K562 (cell line): ENCODE data around the gene BRWD1. TPM values are rescaled to one million over a fixed set of nuclear protein-coding genes. Genes with fewer than 3 reads are reported as not detected.

ENCODE experiments used
- CHCHD3 ChIP-seq: fragments of 250-450 bp; sonication (Bioruptor Pico); IDR thresholded peaks from 2 replicates; pipeline ENCODE4 v2.1.2; 2022; ENCODE audit warnings: mild to moderate bottlenecking
- E4F1 ChIP-seq: fragments of 250-450 bp; sonication (Bioruptor Pico); IDR thresholded peaks from 2 replicates; pipeline ENCODE4 v1.5.0; 2021; ENCODE audit warnings: mild to moderate bottlenecking, borderline replicate concordance
- ETV5 ChIP-seq: sonication (generic); formaldehyde crosslinking; IDR thresholded peaks from 2 replicates; pipeline ENCODE4 v1.4.0; 2020; ENCODE audit warnings: low read depth, mild to moderate bottlenecking, missing genetic modification reagents
- HES1 ChIP-seq: fragments of 450-650 bp; IDR thresholded peaks from 2 replicates; pipeline ENCODE4 v1.6.1; 2016; ENCODE audit warnings: low read depth, mild to moderate bottlenecking, moderate library complexity
- LARP7 ChIP-seq: fragments of 450-650 bp; IDR thresholded peaks from 2 replicates; pipeline ENCODE4 v1.6.1; 2016
- MAFK ChIP-seq: IDR thresholded peaks from 2 replicates; pipeline ENCODE4 v1.6.1; 2011; ENCODE audit warnings: low read length, improper control_type of control experiment
- PHF8 ChIP-seq: fragments of 200-600 bp; sonication (generic); IDR thresholded peaks from 2 replicates; pipeline ENCODE4 v1.6.1; 2012; ENCODE audit warnings: mixed run types, mild to moderate bottlenecking, inconsistent platforms, low read length, moderate library complexity, borderline replicate concordance
- RUNX1 ChIP-seq: sonication (generic); IDR thresholded peaks from 2 replicates; pipeline ENCODE4 v1.6.1; 2016; ENCODE audit warnings: antibody characterized with exemption, low read depth
- SMARCC2 ChIP-seq: fragments of 450-650 bp; IDR thresholded peaks from 2 replicates; pipeline ENCODE4 v1.6.1; 2017; ENCODE audit warnings: antibody characterized with exemption, moderate library complexity, mild to moderate bottlenecking, low read depth
- THRAP3 ChIP-seq: fragments of 450-650 bp; IDR thresholded peaks from 2 replicates; pipeline ENCODE4 v1.6.1; 2016; ENCODE audit warnings: mild to moderate bottlenecking, inconsistent platforms, borderline replicate concordance
- ZNF280A ChIP-seq: fragments of 450-650 bp; IDR thresholded peaks from 2 replicates; pipeline ENCODE4 v1.6.1; 2018; ENCODE audit warnings: mild to moderate bottlenecking, low read depth; ENCODE audit not compliant: partially characterized antibody
- ZNF696 ChIP-seq: fragments of 250-450 bp; sonication (Bioruptor Pico); conservative IDR thresholded peaks from 2 replicates; pipeline ENCODE4 v1.4.0; 2020; ENCODE audit warnings: mild to moderate bottlenecking, moderate library complexity
- ZSCAN32 ChIP-seq: fragments of 450-650 bp; formaldehyde crosslinking; IDR thresholded peaks from 2 replicates; pipeline ENCODE4 v1.4.0; 2020; ENCODE audit warnings: mild to moderate bottlenecking, moderate library complexity
- polyA plus RNA-seq, 8 experiments: library from polyadenylated mRNA; depleted of rRNA in 4 of 8; stranded (reverse) in 5 of 8; unstranded in 3 of 8; fragments of >200 nt; fragmentation: Nextera tagmentation in 2 of 8; fragmentation: Illumina TruSeq in 1 of 8; extraction: Ambion mirVana in 2 of 8; extraction: Trizol in 1 of 8; gene quantifications; 2 replicates each; pipeline versions ENCODE4 v1.2.1 to v1.2.3, GENCODE V29; 2011 to 2014; ENCODE audit warnings: inconsistent platforms in 1 of 8, missing spikeins in 1 of 8
- total RNA-seq, 7 experiments: library from RNA; depleted of rRNA in 6 of 7; stranded (reverse); fragments of >200 nt in 6 of 7; fragmentation: Illumina TruSeq in 2 of 7; extraction: Trizol in 2 of 7; gene quantifications; 2 replicates each; pipeline versions ENCODE4 v1.2.1 to v1.2.3, GENCODE V29; 2011 to 2021; ENCODE audit warnings: low replicate concordance in 1 of 7
- TF ChIP-seq, protein P1 (sequence below): fragments of 450-650 bp; IDR thresholded peaks from 2 replicates; pipeline ENCODE4 v1.6.1; 2014; ENCODE audit warnings: low read depth, mild to moderate bottlenecking, moderate library complexity, borderline replicate concordance
- TF ChIP-seq, protein P2 (sequence below), 2 experiments: fragments of 150-350 bp in 1 of 2; IDR thresholded peaks; 2 replicates each; pipeline ENCODE4 v1.6.1; 2012 to 2016; ENCODE audit warnings: low read depth in 2 of 2, low read length in 2 of 2, mild to moderate bottlenecking in 1 of 2, moderate library complexity in 1 of 2

Gene BRWD1
- total and polyA plus RNA-seq, 9 of the 15 experiments (the other 6 are each of a cell fraction or from before 2014, with no cell fraction given) = 10.1 to 60.2 (median 34.1) TPM

- TF ChIP-seq HES1 (no peak), ZSCAN32 (CRISPR knock-in tag) (peak; percentile 35; the same call in 1 of the 2 replicates), CHCHD3 (CRISPR knock-in tag) (no peak), PHF8 (peak; percentile 94), ZNF280A (no peak), SMARCC2 (no peak), THRAP3 (no peak), ZNF696 (CRISPR knock-in tag) (no peak), LARP7 (no peak; the same call in 1 of the 2 replicates), E4F1 (CRISPR knock-in tag) (no peak), MAFK (no peak), RUNX1 (peak; percentile 44; the same call in 1 of the 2 replicates), ETV5 (CRISPR knock-in tag) (peak; percentile 79; the same call in 1 of the 2 replicates)
- TF ChIP-seq, protein P1, sequence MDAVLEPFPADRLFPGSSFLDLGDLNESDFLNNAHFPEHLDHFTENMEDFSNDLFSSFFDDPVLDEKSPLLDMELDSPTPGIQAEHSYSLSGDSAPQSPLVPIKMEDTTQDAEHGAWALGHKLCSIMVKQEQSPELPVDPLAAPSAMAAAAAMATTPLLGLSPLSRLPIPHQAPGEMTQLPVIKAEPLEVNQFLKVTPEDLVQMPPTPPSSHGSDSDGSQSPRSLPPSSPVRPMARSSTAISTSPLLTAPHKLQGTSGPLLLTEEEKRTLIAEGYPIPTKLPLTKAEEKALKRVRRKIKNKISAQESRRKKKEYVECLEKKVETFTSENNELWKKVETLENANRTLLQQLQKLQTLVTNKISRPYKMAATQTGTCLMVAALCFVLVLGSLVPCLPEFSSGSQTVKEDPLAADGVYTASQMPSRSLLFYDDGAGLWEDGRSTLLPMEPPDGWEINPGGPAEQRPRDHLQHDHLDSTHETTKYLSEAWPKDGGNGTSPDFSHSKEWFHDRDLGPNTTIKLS = peak; percentile 74
- TF ChIP-seq, protein P2, sequence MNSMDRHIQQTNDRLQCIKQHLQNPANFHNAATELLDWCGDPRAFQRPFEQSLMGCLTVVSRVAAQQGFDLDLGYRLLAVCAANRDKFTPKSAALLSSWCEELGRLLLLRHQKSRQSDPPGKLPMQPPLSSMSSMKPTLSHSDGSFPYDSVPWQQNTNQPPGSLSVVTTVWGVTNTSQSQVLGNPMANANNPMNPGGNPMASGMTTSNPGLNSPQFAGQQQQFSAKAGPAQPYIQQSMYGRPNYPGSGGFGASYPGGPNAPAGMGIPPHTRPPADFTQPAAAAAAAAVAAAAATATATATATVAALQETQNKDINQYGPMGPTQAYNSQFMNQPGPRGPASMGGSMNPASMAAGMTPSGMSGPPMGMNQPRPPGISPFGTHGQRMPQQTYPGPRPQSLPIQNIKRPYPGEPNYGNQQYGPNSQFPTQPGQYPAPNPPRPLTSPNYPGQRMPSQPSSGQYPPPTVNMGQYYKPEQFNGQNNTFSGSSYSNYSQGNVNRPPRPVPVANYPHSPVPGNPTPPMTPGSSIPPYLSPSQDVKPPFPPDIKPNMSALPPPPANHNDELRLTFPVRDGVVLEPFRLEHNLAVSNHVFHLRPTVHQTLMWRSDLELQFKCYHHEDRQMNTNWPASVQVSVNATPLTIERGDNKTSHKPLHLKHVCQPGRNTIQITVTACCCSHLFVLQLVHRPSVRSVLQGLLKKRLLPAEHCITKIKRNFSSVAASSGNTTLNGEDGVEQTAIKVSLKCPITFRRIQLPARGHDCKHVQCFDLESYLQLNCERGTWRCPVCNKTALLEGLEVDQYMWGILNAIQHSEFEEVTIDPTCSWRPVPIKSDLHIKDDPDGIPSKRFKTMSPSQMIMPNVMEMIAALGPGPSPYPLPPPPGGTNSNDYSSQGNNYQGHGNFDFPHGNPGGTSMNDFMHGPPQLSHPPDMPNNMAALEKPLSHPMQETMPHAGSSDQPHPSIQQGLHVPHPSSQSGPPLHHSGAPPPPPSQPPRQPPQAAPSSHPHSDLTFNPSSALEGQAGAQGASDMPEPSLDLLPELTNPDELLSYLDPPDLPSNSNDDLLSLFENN (IDR thresholded peaks at IDR 0.05; ENCODE audit: low read depth in 2 of 2, low read length in 2 of 2) = 0 out of 4 replicates have a peak, but pooled peaks of 1 of the 2 experiments have one; percentile 6
Observed at GRCh38 chr21:39349211-39350093, 36.0 kb upstream of the BRWD1 start (continued).
